ENCODE measurements around the gene HAO2. TPM values are rescaled to one million over a fixed set of nuclear protein-coding genes. Genes with fewer than 3 reads are reported as not detected.
A peak's percentile ranks its signal among the peaks of the same experiment; 100 is the strongest.

HAO2 gene
- total RNA-seq, 1 experiment from 2014 or later, result not detected

- Mint-ChIP-seq H3K9me3 (ENCODE audit: low read depth, unreplicated experiment) (no peaks in the 10 kb centered on the region), H3K27ac (ENCODE audit: unreplicated experiment) (no peak overlapping the region), H3K4me3 (ENCODE audit: low read depth, unreplicated experiment) (no peak overlapping the region), H3K27me3 (ENCODE audit: unreplicated experiment) (no peaks in the 10 kb centered on the region), H3K4me1 (ENCODE audit: low read depth, unreplicated experiment) (no peaks in the 10 kb centered on the region), H3K36me3 (ENCODE audit: insufficient read depth, unreplicated experiment) (peaks cover 6% of the 10 kb centered on the region)
- no TSS peak for BruUV-seq (replicated peaks)
- intact Hi-C loops (cut with micrococcal nuclease; ENCODE audit: unreplicated experiment), result no loop called here
- no peak for DNase-seq
- CTCF ChIA-PET, result no interaction called here
- TF ChIP-seq, protein P1, sequence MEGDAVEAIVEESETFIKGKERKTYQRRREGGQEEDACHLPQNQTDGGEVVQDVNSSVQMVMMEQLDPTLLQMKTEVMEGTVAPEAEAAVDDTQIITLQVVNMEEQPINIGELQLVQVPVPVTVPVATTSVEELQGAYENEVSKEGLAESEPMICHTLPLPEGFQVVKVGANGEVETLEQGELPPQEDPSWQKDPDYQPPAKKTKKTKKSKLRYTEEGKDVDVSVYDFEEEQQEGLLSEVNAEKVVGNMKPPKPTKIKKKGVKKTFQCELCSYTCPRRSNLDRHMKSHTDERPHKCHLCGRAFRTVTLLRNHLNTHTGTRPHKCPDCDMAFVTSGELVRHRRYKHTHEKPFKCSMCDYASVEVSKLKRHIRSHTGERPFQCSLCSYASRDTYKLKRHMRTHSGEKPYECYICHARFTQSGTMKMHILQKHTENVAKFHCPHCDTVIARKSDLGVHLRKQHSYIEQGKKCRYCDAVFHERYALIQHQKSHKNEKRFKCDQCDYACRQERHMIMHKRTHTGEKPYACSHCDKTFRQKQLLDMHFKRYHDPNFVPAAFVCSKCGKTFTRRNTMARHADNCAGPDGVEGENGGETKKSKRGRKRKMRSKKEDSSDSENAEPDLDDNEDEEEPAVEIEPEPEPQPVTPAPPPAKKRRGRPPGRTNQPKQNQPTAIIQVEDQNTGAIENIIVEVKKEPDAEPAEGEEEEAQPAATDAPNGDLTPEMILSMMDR (IDR thresholded peaks at IDR 0.05; ENCODE audit: unreplicated experiment), result no peak
These were observed 44.4 kb upstream of the HAO2 start for GRCh38 chr1:119324198-119324597.

DNA sequence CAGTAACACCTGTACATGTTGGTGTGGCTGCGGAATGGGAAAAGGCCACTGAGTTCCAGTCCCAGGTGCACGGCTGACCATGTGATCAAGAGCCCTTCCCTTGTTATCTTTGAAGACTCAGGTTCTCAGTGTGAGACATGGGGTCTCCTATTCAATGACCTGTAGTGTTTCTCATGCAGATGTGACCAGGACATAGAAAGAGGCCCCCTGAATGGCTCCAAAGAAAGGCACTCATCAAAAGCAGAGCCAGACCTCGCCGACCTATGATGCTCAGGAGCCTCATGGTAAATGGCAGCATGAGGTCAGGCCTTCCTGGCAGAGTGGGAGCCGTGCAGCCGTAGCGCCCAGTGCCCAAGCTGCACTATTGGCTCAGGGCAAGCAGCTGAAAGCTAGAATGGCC, 42.3 kb upstream of the HAO2 start:
- no peak overlapping the region for H3K27ac Mint-ChIP-seq (ENCODE audit: unreplicated experiment)
- no TSS peak for BruUV-seq (replicated peaks)
- TF ChIP-seq, protein P1 (IDR thresholded peaks at IDR 0.05; ENCODE audit: unreplicated experiment), result no peak
- no peaks in the 10 kb centered on the region for H3K27me3 Mint-ChIP-seq (ENCODE audit: unreplicated experiment)
- no peaks in the 10 kb centered on the region for H3K4me1 Mint-ChIP-seq (ENCODE audit: low read depth, unreplicated experiment)
- CTCF ChIA-PET, result no interaction called here
- intact Hi-C loops (cut with micrococcal nuclease; ENCODE audit: unreplicated experiment), result loop anchor here (5.0 kb wide), 1 partner anchor 49 kb away; no protein-coding TSS in a partner anchor
- H3K36me3 Mint-ChIP-seq (ENCODE audit: insufficient read depth, unreplicated experiment), result peaks cover 6% of the 10 kb centered on the region
- no peaks in the 10 kb centered on the region for H3K9me3 Mint-ChIP-seq (ENCODE audit: low read depth, unreplicated experiment)
- DNase-seq, result no peak
- H3K4me3 Mint-ChIP-seq (ENCODE audit: low read depth, unreplicated experiment), result no peak overlapping the region

- TF ChIP-seq, protein P1 (IDR thresholded peaks at IDR 0.05; ENCODE audit: unreplicated experiment), result no peak
- Mint-ChIP-seq H3K9me3 (ENCODE audit: low read depth, unreplicated experiment) (no peaks in the 10 kb centered on the region), H3K4me1 (ENCODE audit: low read depth, unreplicated experiment) (no peaks in the 10 kb centered on the region), H3K36me3 (ENCODE audit: insufficient read depth, unreplicated experiment) (peaks cover 6% of the 10 kb centered on the region), H3K27ac (ENCODE audit: unreplicated experiment) (no peak overlapping the region), H3K4me3 (ENCODE audit: low read depth, unreplicated experiment) (peak overlapping the region; percentile 65), H3K27me3 (ENCODE audit: unreplicated experiment) (no peaks in the 10 kb centered on the region)
- BruUV-seq (replicated peaks), result no TSS peak
- intact Hi-C loops (cut with micrococcal nuclease; ENCODE audit: unreplicated experiment), result loop anchor here (5.0 kb wide), 1 partner anchor 50 kb away; no protein-coding TSS in a partner anchor
- no peak for DNase-seq
- CTCF ChIA-PET, result no interaction called here
These were observed 41.5 kb upstream of the HAO2 start for GRCh38 chr1:119327094-119327449.

- H3K9me3 Mint-ChIP-seq (ENCODE audit: low read depth, unreplicated experiment), result no peaks in the 10 kb centered on the region
- peak; percentile 54 for DNase-seq
- peaks cover 6% of the 10 kb centered on the region for H3K36me3 Mint-ChIP-seq (ENCODE audit: insufficient read depth, unreplicated experiment)
- H3K27me3 Mint-ChIP-seq (ENCODE audit: unreplicated experiment), result no peaks in the 10 kb centered on the region
- CTCF ChIA-PET, result no interaction called here
- intact Hi-C loops (cut with micrococcal nuclease; ENCODE audit: unreplicated experiment), result loop anchor here (5.0 kb wide), 1 partner anchor 50 kb away; no protein-coding TSS in a partner anchor
- BruUV-seq (replicated peaks), result no TSS peak
- no peak overlapping the region for H3K27ac Mint-ChIP-seq (ENCODE audit: unreplicated experiment)
- H3K4me1 Mint-ChIP-seq (ENCODE audit: low read depth, unreplicated experiment), result no peaks in the 10 kb centered on the region
- H3K4me3 Mint-ChIP-seq (ENCODE audit: low read depth, unreplicated experiment), result peak overlapping the region; percentile 65
- TF ChIP-seq, protein P1 (IDR thresholded peaks at IDR 0.05; ENCODE audit: unreplicated experiment), result peak; percentile 37
These were observed 41.0 kb upstream of the HAO2 start for GRCh38 chr1:119327450-119328155.

Data from Calu3 (cell line).